Hematopoietic multipotent progenitor cell treated with erythropoietin and hydrocortisone succinate and interleukin-3 and kit ligand, for 8 days (in vitro differentiated cells): ENCODE results near the gene LACTB.

Experiments used
- DNase-seq: peaks from one replicate; pipeline ENCODE4 v3.0.0-alpha.2; 2015

LACTB gene

GRCh38 chr15:63181648-63182047 lies 60.0 kb downstream of the LACTB start:
- DNase-seq = no peak

GRCh38 chr15:63185206-63185605 lies 63.5 kb downstream of the LACTB start:
- DNase-seq = peak; percentile 40

GRCh38 chr15:63186065-63186464 lies 64.4 kb downstream of the LACTB start:
- DNase-seq = no peak

GRCh38 chr15:63187589-63188226 lies 66.0 kb downstream of the LACTB start:
- no peak for DNase-seq

GRCh38 chr15:63188247-63188925 lies 66.7 kb downstream of the LACTB start:
- no peak for DNase-seq

GRCh38 chr15:63188926-63189871 lies 67.5 kb downstream of the LACTB start, which contains the start of gene RAB8B:
Gene RAB8B, plus strand, starts transcription at chr15:63189606. Its CDS starts 19 bp downstream, at chr15:63189625.
- peak; percentile 97 for DNase-seq

- DNase-seq = peak; percentile 30
Measured at GRCh38 chr15:63189941-63190768, 68.5 kb downstream of the LACTB start.

GRCh38 chr15:63190769-63191649 lies 69.3 kb downstream of the LACTB start:
- peak; percentile 19 for DNase-seq
